GM12878 (cell line): ENCODE data around the gene RFX3. TPM values are rescaled to one million over a fixed set of nuclear protein-coding genes. Genes with fewer than 3 reads are reported as not detected.

ENCODE experiments used
- ATAC-seq: fragments of 200-7000 bp; cut with Tn5 transposase; 3 replicates; pipeline ENCODE4 v1.9.1; 2020; ENCODE audit warnings: mild to moderate bottlenecking, moderate library complexity
- BruUV-seq: library from RNA; stranded (reverse); fragments of 400-500 nt; replicated peaks from 2 replicates; lab custom pipeline; 2021; lab: Mats Ljungman, UMichigan
- CTCF ChIA-PET: fragments of 300-600 bp; sonication (Branson Sonifier 250); formaldehyde crosslinking; extraction: SDS; loops from one replicate; lab custom pipeline; 2021; ENCODE audit warnings: inconsistent platforms; lab: Yijun Ruan, JAX
- POLR2A ChIA-PET: fragments of 350-600 bp; formaldehyde crosslinking; extraction: SDS; loops from one replicate; lab custom pipeline; 2021; ENCODE audit warnings: inconsistent platforms; lab: Charles Lee
- RAD21 ChIA-PET: fragments of 300-600 bp; sonication (Branson Sonifier 250); formaldehyde crosslinking; loops from one replicate; lab custom pipeline; 2023; ENCODE audit warnings: antibody characterized with exemption; ENCODE audit not compliant: unreplicated experiment; lab: Charles Lee
- SMC1A ChIA-PET: fragments of 300-600 bp; sonication (Branson Sonifier 250); formaldehyde crosslinking; loops from one replicate; lab custom pipeline; 2023; ENCODE audit not compliant: unreplicated experiment, uncharacterized antibody; lab: Charles Lee
- DNase-seq: peaks from one replicate; pipeline ENCODE4 v3.0.0-alpha.2; 2011; ENCODE audit warnings: low read depth, low spot score
- FAIRE-seq: peaks from 3 replicates; lab custom pipeline; 2011; peaks lifted over from hg19 to GRCh38; lab: Jason Lieb, UNC
- H2AFZ ChIP-seq: 2 replicates; pipeline ENCODE4 v1.6.0; 2011; ENCODE audit warnings: low read depth, low read length, control low read depth; ENCODE audit not compliant: control insufficient read depth
- H3K27ac ChIP-seq: 2 replicates; pipeline ENCODE4 v1.5.1; 2011; ENCODE audit warnings: control low read depth; ENCODE audit not compliant: control insufficient read depth, insufficient read depth
- H3K27me3 ChIP-seq, 2 experiments: replicated peaks in 1 of 2; 2 replicates each; pipeline versions ENCODE4 v1.6.0 to v1.6.1; 2011; ENCODE audit warnings: low read length in 1 of 2; ENCODE audit not compliant: control insufficient read depth in 2 of 2, insufficient read depth in 2 of 2
- H3K36me3 ChIP-seq, 2 experiments: 2 replicates each; pipeline ENCODE4 v1.5.1; 2011; ENCODE audit warnings: low read length in 1 of 2; ENCODE audit not compliant: control insufficient read depth in 2 of 2, insufficient read depth in 2 of 2
- H3K4me1 ChIP-seq: 2 replicates; pipeline ENCODE4 v1.6.1; 2011; ENCODE audit warnings: mild to moderate bottlenecking, low read length, moderate library complexity, mixed read lengths; ENCODE audit not compliant: control insufficient read depth, insufficient read depth
- H3K4me2 ChIP-seq: 2 replicates; pipeline ENCODE4 v1.6.0; 2011; ENCODE audit warnings: control low read depth; ENCODE audit not compliant: control insufficient read depth, insufficient read depth
- H3K4me3 ChIP-seq: fragments of 200-600 bp; sonication (generic); 2 replicates; pipeline ENCODE4 v1.5.1; 2016
- H3K79me2 ChIP-seq: 2 replicates; pipeline ENCODE4 v1.6.0; 2011; ENCODE audit warnings: low read length; ENCODE audit not compliant: control insufficient read depth, insufficient read depth
- H3K9ac ChIP-seq: 2 replicates; pipeline ENCODE4 v1.8.0; 2011; ENCODE audit warnings: low read length, control low read depth, mixed read lengths; ENCODE audit not compliant: control insufficient read depth, insufficient read depth
- H3K9me3 ChIP-seq: replicated peaks from 3 replicates; pipeline ENCODE4 v1.5.1; 2011; ENCODE audit warnings: mild to moderate bottlenecking, low read length; ENCODE audit not compliant: control insufficient read depth, insufficient read depth
- H4K20me1 ChIP-seq: 2 replicates; pipeline ENCODE4 v1.6.0; 2011; ENCODE audit not compliant: control insufficient read depth, insufficient read depth
- BCL3 ChIP-seq: IDR thresholded peaks from 2 replicates; pipeline ENCODE4 v1.6.1; 2011; ENCODE audit warnings: borderline replicate concordance, low read depth, mild to moderate bottlenecking, moderate library complexity, low read length; ENCODE audit not compliant: insufficient read depth, poor library complexity, severe bottlenecking
- BMI1 ChIP-seq: fragments of 450-650 bp; IDR thresholded peaks from 2 replicates; pipeline ENCODE4 v1.6.1; 2016; ENCODE audit warnings: mild to moderate bottlenecking, moderate library complexity, borderline replicate concordance
- GATAD2B ChIP-seq: fragments of 450-650 bp; conservative IDR thresholded peaks from 2 replicates; pipeline ENCODE4 v1.6.1; 2017; ENCODE audit warnings: low read depth, mild to moderate bottlenecking, moderate library complexity
- HCFC1 ChIP-seq: fragments of 150-350 bp; IDR thresholded peaks from 2 replicates; pipeline ENCODE4 v1.6.1; 2014; ENCODE audit warnings: low read length
- NRF1 ChIP-seq: conservative IDR thresholded peaks from 2 replicates; pipeline ENCODE4 v1.6.1; 2011; ENCODE audit warnings: mild to moderate bottlenecking, low read depth, low read length, improper control_type of control experiment
- POLR2AphosphoS5 ChIP-seq: IDR thresholded peaks from 2 replicates; pipeline ENCODE4 v1.6.1; 2011; ENCODE audit warnings: mild to moderate bottlenecking, low read length, inconsistent platforms
- RAD51 ChIP-seq: fragments of 450-650 bp; IDR thresholded peaks from 2 replicates; pipeline ENCODE4 v1.6.1; 2016; ENCODE audit warnings: moderate library complexity, mild to moderate bottlenecking, inconsistent platforms
- SIN3A ChIP-seq: IDR thresholded peaks from 2 replicates; pipeline ENCODE4 v1.6.1; 2012; ENCODE audit warnings: low read depth, low read length, improper control_type of control experiment
- SMAD1 ChIP-seq: fragments of 450-650 bp; IDR thresholded peaks from 2 replicates; pipeline ENCODE4 v1.6.1; 2018; ENCODE audit warnings: mild to moderate bottlenecking, low read depth; ENCODE audit not compliant: partially characterized antibody
- ZNF207 ChIP-seq: fragments of 450-650 bp; IDR thresholded peaks from 2 replicates; pipeline ENCODE4 v1.6.1; 2014; ENCODE audit warnings: antibody characterized with exemption, mild to moderate bottlenecking, borderline replicate concordance
- ZZZ3 ChIP-seq: IDR thresholded peaks from 2 replicates; pipeline ENCODE4 v1.6.1; 2011; ENCODE audit warnings: low read depth; ENCODE audit not compliant: control insufficient read depth, insufficient read length
- in situ Hi-C: fragments of 300-500 bp; cut with MboI; formaldehyde crosslinking; loops from 9 replicates; pipeline ENCODE4 v1.14.3; 2018; ENCODE audit warnings: mixed read lengths
- intact Hi-C: fragments of 100-400 bp; cut with micrococcal nuclease; formaldehyde crosslinking; loops from one replicate; pipeline ENCODE4 v1.14.2; 2022; ENCODE audit not compliant: unreplicated experiment
- polyA plus RNA-seq, 11 experiments: library from polyadenylated mRNA; depleted of rRNA in 4 of 11; unstranded in 6 of 11; stranded (reverse) in 5 of 11; fragments of >200 nt; fragmentation: Nextera tagmentation in 4 of 11; fragmentation: Illumina TruSeq in 1 of 11; extraction: Ambion mirVana in 4 of 11; extraction: Trizol in 1 of 11; gene quantifications; 1 replicate in 1 of 11; 2 replicates in 10 of 11; pipeline versions ENCODE4 v1.2.1 to v1.2.3, GENCODE V29; 2011 to 2016; ENCODE audit warnings: inconsistent platforms in 2 of 11, missing spikeins in 2 of 11, low read depth in 1 of 11
- total RNA-seq, 4 experiments: library from RNA; depleted of rRNA in 3 of 4; stranded (reverse); fragments of >200 nt in 3 of 4; fragmentation: Illumina TruSeq in 1 of 4; extraction: Trizol in 1 of 4; gene quantifications; 2 replicates each; pipeline versions ENCODE4 v1.2.1 to v1.2.3, GENCODE V29; 2013 to 2021

Gene RFX3
- total and polyA plus RNA-seq, 10 of the 15 experiments (the other 5 are each of a cell fraction or from before 2014, with no cell fraction given) = 1.2 to 26.4 (median 6.7) TPM

- Histone ChIP-seq H4K20me1 (no peaks in the 10 kb centered on the region), H3K9ac (no peak overlapping the region), H2AFZ (no peak overlapping the region), H3K79me2 (no peaks in the 10 kb centered on the region), H3K27me3 (no peaks in the 10 kb centered on the region), H3K4me3 (no peak overlapping the region), H3K9me3 (no peaks in the 10 kb centered on the region), H3K4me1 (no peaks in the 10 kb centered on the region), H3K4me2 (no peak overlapping the region), H3K36me3 (no peaks in the 10 kb centered on the region; a peak in 1 of 4 replicates), H3K27ac (no peak overlapping the region)
- FAIRE-seq (no peak), ATAC-seq (no peak), DNase-seq (no peak)
- BruUV-seq = no TSS peak
- intact Hi-C loops (no loop called here), in situ Hi-C loops (no loop called here)
- RAD21 ChIA-PET = interaction anchor here (0.9 kb wide), 1 partner anchor 10 kb away, joined by 3 read pairs; no protein-coding TSS in a partner anchor
- SMC1A ChIA-PET = interaction anchor here (0.8 to 5.2 kb wide), 3 partner anchors 8 to 216 kb away, joined by 3 to 23 read pairs (median 3); no protein-coding TSS in a partner anchor
- CTCF ChIA-PET = interaction anchor here (2.4 to 4.8 kb wide), 2 partner anchors 11 to 16 kb away, joined by 14 to 24 read pairs; no protein-coding TSS in a partner anchor
- TF ChIP-seq BMI1 = no peak
- TF ChIP-seq BCL3 = no peak
- TF ChIP-seq NRF1 = no peak
- TF ChIP-seq HCFC1 = no peak
- TF ChIP-seq GATAD2B = no peak
- no peak for TF ChIP-seq POLR2AphosphoS5
- TF ChIP-seq SIN3A = no peak
- no peak for TF ChIP-seq RAD51
- TF ChIP-seq SMAD1 = no peak
- TF ChIP-seq ZZZ3 = no peak
- no peak for TF ChIP-seq ZNF207
- POLR2A ChIA-PET = interaction anchor here (0.6 kb wide), 1 partner anchor 27 kb away, joined by 4 read pairs; no protein-coding TSS in a partner anchor
Measured at GRCh38 chr9:3457175-3457574, 68.6 kb downstream of the RFX3 start.
